Neuronal stem cell (in vitro differentiated cells): ENCODE results near the gene SPAG16.
"Not testable (repeated sequence)": the region's sequence is repeated elsewhere in the genome, so short reads cannot be mapped to it uniquely, and the experiment has no call there.

Experiments used
- DNase-seq: peaks from one replicate; pipeline ENCODE4 v3.0.0-alpha.2; 2013; ENCODE audit warnings: low spot score
- H2AFZ ChIP-seq: one replicate; pipeline ENCODE4 v1.6.1; 2013; ENCODE audit warnings: mild to moderate bottlenecking, low read length, inconsistent platforms
- H2AK5ac ChIP-seq: 2 replicates; pipeline ENCODE4 v1.6.1; 2013; ENCODE audit warnings: low read depth, mild to moderate bottlenecking, inconsistent platforms, low read length, moderate library complexity, mixed read lengths
- H2BK120ac ChIP-seq: 2 replicates; pipeline ENCODE4 v1.6.1; 2013; ENCODE audit warnings: low read depth, mild to moderate bottlenecking, inconsistent platforms, low read length, moderate library complexity, mixed read lengths
- H2BK12ac ChIP-seq: one replicate; pipeline ENCODE4 v1.6.1; 2013; ENCODE audit warnings: low read length, inconsistent platforms
- H2BK15ac ChIP-seq: 2 replicates; pipeline ENCODE4 v1.6.1; 2013; ENCODE audit warnings: mild to moderate bottlenecking, low read length, inconsistent platforms, mixed read lengths
- H2BK5ac ChIP-seq: one replicate; pipeline ENCODE4 v1.6.1; 2013; ENCODE audit warnings: inconsistent platforms, mild to moderate bottlenecking, low read length, moderate library complexity
- H3K14ac ChIP-seq: one replicate; pipeline ENCODE4 v1.6.1; 2013; ENCODE audit warnings: low read length, inconsistent platforms
- H3K18ac ChIP-seq: 2 replicates; pipeline ENCODE4 v1.6.1; 2013; ENCODE audit warnings: low read length, inconsistent platforms
- H3K23ac ChIP-seq: 2 replicates; pipeline ENCODE4 v1.6.1; 2013; ENCODE audit warnings: low read depth, mild to moderate bottlenecking, mixed read lengths, low read length, inconsistent platforms; ENCODE audit not compliant: poor library complexity
- H3K27ac ChIP-seq: replicated peaks from 3 replicates; pipeline ENCODE4 v1.5.1; 2013; ENCODE audit warnings: low read length, inconsistent platforms
- H3K27me3 ChIP-seq, 3 experiments: 2 replicates each; pipeline ENCODE4 v1.6.1; 2013; ENCODE audit warnings: low read length in 3 of 3, mild to moderate bottlenecking in 2 of 3, inconsistent platforms in 1 of 3, low read depth in 1 of 3, mixed read lengths in 1 of 3, moderate library complexity in 1 of 3; ENCODE audit not compliant: control insufficient read depth in 3 of 3, insufficient read depth in 3 of 3
- H3K36me3 ChIP-seq, 2 donors: replicated peaks in 1 of 2; 2 replicates each; pipeline ENCODE4 v1.6.1; 2013; ENCODE audit warnings: low read length in 2 of 2; ENCODE audit not compliant: control insufficient read depth in 2 of 2, insufficient read depth in 2 of 2
- H3K4ac ChIP-seq: 2 replicates; pipeline ENCODE4 v1.6.1; 2013; ENCODE audit warnings: inconsistent platforms, mild to moderate bottlenecking, low read length, moderate library complexity
- H3K4me1 ChIP-seq, 2 donors: 1 replicate in 1 of 2; 2 replicates in 1 of 2; pipeline ENCODE4 v1.6.1; 2013; ENCODE audit warnings: low read length in 2 of 2, low read depth in 1 of 2; ENCODE audit not compliant: control insufficient read depth in 2 of 2, insufficient read depth in 1 of 2
- H3K4me2 ChIP-seq: one replicate; pipeline ENCODE4 v1.6.1; 2013; ENCODE audit warnings: mild to moderate bottlenecking, low read length, inconsistent platforms; ENCODE audit not compliant: insufficient read depth, poor library complexity, severe bottlenecking
- H3K4me3 ChIP-seq, 2 donors: 2 replicates each; pipeline ENCODE4 v1.5.1; 2013; ENCODE audit warnings: low read length in 2 of 2, mild to moderate bottlenecking in 2 of 2, inconsistent platforms in 1 of 2, moderate library complexity in 1 of 2
- H3K79me1 ChIP-seq: one replicate; pipeline ENCODE4 v1.6.1; 2013; ENCODE audit warnings: low read depth, mild to moderate bottlenecking, inconsistent platforms, low read length, moderate library complexity
- H3K9ac ChIP-seq: one replicate; pipeline ENCODE4 v1.6.1; 2013; ENCODE audit warnings: mild to moderate bottlenecking, low read depth, low read length, inconsistent platforms; ENCODE audit not compliant: poor library complexity
- H3K9me3 ChIP-seq, 2 donors: replicated peaks in 1 of 2; 2 replicates each; pipeline versions ENCODE3 to v1.6.1; 2013; ENCODE audit warnings: low read length in 2 of 2, mild to moderate bottlenecking in 2 of 2, inconsistent platforms in 1 of 2, low read depth in 1 of 2, mixed read lengths in 1 of 2, moderate library complexity in 1 of 2; ENCODE audit not compliant: control insufficient read depth in 2 of 2, insufficient read depth in 1 of 2
- H4K8ac ChIP-seq: one replicate; pipeline ENCODE4 v1.6.1; 2013; ENCODE audit warnings: low read depth, mild to moderate bottlenecking, inconsistent platforms, low read length, moderate library complexity
- H4K91ac ChIP-seq: one replicate; pipeline ENCODE4 v1.6.1; 2013; ENCODE audit warnings: low read length, low read depth, mild to moderate bottlenecking, inconsistent platforms; ENCODE audit not compliant: poor library complexity
- WGBS, 2 donors: extraction: QIAGEN DNeasy Blood & Tissue Kit; methylation state at CpG; one replicate each; pipeline ENCODE4 v1.1.7; 2013; ENCODE audit warnings: missing lambda C conversion rate in 2 of 2, mixed read lengths in 1 of 2; ENCODE audit not compliant: insufficient read length in 2 of 2, insufficient replicate concordance in 1 of 2; ENCODE audit errors: extremely low coverage in 2 of 2; 5-methylcytosine and 5-hydroxymethylcytosine counted together

The SPAG16 gene

GRCh38 chr2:213998976-213999375 is 714.7 kb downstream of the SPAG16 start:
- no CpG with 5 or more reads among the region's 3 CpGs for WGBS, 2 donors
- not testable (repeated sequence) for H2BK5ac ChIP-seq, H3K27ac ChIP-seq, H2AK5ac ChIP-seq, H3K27me3 ChIP-seq, H2BK15ac ChIP-seq, H3K36me3 ChIP-seq, H3K18ac ChIP-seq, H3K4ac ChIP-seq, H4K8ac ChIP-seq, H2AFZ ChIP-seq, H4K91ac ChIP-seq, H3K4me3 ChIP-seq, H2BK120ac ChIP-seq, H3K9me3 ChIP-seq, H3K4me1 ChIP-seq, H3K14ac ChIP-seq, H3K23ac ChIP-seq, H3K79me1 ChIP-seq, H2BK12ac ChIP-seq, DNase-seq, H3K9ac ChIP-seq, H3K4me2 ChIP-seq

DNA sequence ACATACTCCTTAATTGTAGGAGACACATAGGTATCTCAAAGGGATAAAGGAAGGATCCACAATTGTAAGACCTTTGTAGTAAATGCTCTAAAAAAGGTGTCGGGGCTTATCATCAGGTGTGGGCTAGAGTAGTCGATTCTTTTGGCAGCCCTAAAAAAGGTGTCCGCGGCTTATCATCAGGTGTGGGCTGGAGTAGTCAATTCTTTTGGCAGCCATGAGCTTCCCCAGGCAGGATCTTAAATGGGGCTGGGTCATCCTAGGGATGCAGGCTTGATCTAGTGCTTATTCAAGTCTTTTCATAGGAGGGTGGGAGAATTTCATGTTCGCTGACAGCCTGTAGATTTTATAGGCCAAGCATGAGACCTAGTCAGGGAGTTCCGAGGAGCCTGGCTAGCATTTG is 720.2 kb downstream of the SPAG16 start:
- no peak overlapping the region for H3K9ac ChIP-seq
- H2BK12ac ChIP-seq, result no peak overlapping the region
- no peak overlapping the region for H4K91ac ChIP-seq
- no CpG with 5 or more reads among the region's 6 CpGs for WGBS, 2 donors
- H3K4me3 ChIP-seq, result no peak overlapping the region
- no peak overlapping the region for H2BK15ac ChIP-seq
- no peaks in the 10 kb centered on the region for H3K9me3 ChIP-seq
- H3K14ac ChIP-seq, result no peak overlapping the region
- H3K18ac ChIP-seq, result no peak overlapping the region
- H3K27ac ChIP-seq, result no peak overlapping the region
- H2AFZ ChIP-seq, result no peak overlapping the region
- DNase-seq, result no peak
- H3K4me2 ChIP-seq, result no peak overlapping the region
- no peak overlapping the region for H4K8ac ChIP-seq
- H3K79me1 ChIP-seq, result no peaks in the 10 kb centered on the region
- no peaks in the 10 kb centered on the region for H3K27me3 ChIP-seq
- no peak overlapping the region for H3K23ac ChIP-seq
- no peak overlapping the region for H2AK5ac ChIP-seq
- no peak overlapping the region for H2BK120ac ChIP-seq
- no peaks in the 10 kb centered on the region for H3K36me3 ChIP-seq
- no peak overlapping the region for H2BK5ac ChIP-seq
- no peaks in the 10 kb centered on the region for H3K4me1 ChIP-seq
- H3K4ac ChIP-seq, result no peak overlapping the region

GRCh38 chr2:214005337-214005736 is 721.1 kb downstream of the SPAG16 start:
- Histone ChIP-seq H3K27ac (no peak overlapping the region), H3K23ac (no peak overlapping the region), H2BK120ac (no peak overlapping the region), H3K4ac (no peak overlapping the region), H2BK5ac (no peak overlapping the region), H3K27me3 (no peaks in the 10 kb centered on the region), H3K4me1 (no peaks in the 10 kb centered on the region), H3K9ac (no peak overlapping the region), H3K36me3 (no peaks in the 10 kb centered on the region), H3K9me3 (no peaks in the 10 kb centered on the region), H4K91ac (no peak overlapping the region), H3K4me3 (no peak overlapping the region), H3K14ac (no peak overlapping the region), H3K18ac (no peak overlapping the region), H2BK12ac (no peak overlapping the region), H2BK15ac (no peak overlapping the region), H2AK5ac (no peak overlapping the region), H3K4me2 (no peak overlapping the region), H2AFZ (no peak overlapping the region), H3K79me1 (no peaks in the 10 kb centered on the region), H4K8ac (no peak overlapping the region)
- no peak for DNase-seq
- no CpG with 5 or more reads among the region's 5 CpGs for WGBS, 2 donors

GRCh38 chr2:214006601-214007000 is 722.3 kb downstream of the SPAG16 start:
- no peaks in the 10 kb centered on the region for H3K79me1 ChIP-seq
- H4K8ac ChIP-seq, result no peak overlapping the region
- no peak overlapping the region for H2BK120ac ChIP-seq
- no peak overlapping the region for H3K4me3 ChIP-seq
- H2BK5ac ChIP-seq, result no peak overlapping the region
- WGBS, 2 donors, result no CpG with 5 or more reads among the region's 2 CpGs
- H3K27ac ChIP-seq, result no peak overlapping the region
- H3K23ac ChIP-seq, result no peak overlapping the region
- no peak for DNase-seq
- no peaks in the 10 kb centered on the region for H3K36me3 ChIP-seq
- H2BK15ac ChIP-seq, result no peak overlapping the region
- no peak overlapping the region for H2AK5ac ChIP-seq
- H3K14ac ChIP-seq, result no peak overlapping the region
- H4K91ac ChIP-seq, result no peak overlapping the region
- no peak overlapping the region for H2BK12ac ChIP-seq
- H3K18ac ChIP-seq, result no peak overlapping the region
- no peak overlapping the region for H2AFZ ChIP-seq
- no peak overlapping the region for H3K4me2 ChIP-seq
- H3K27me3 ChIP-seq, result no peaks in the 10 kb centered on the region
- no peak overlapping the region for H3K9ac ChIP-seq
- H3K4ac ChIP-seq, result no peak overlapping the region
- H3K9me3 ChIP-seq, result no peaks in the 10 kb centered on the region
- no peaks in the 10 kb centered on the region for H3K4me1 ChIP-seq
